ENCODE data around the gene ETS1. TPM values are rescaled to one million over a fixed set of nuclear protein-coding genes. Genes with fewer than 3 reads are reported as not detected.

Gene ETS1
- total RNA-seq, 1 experiment from 2014 or later, result 29.9 TPM

GRCh38 chr11:128593281-128593680 is 5.9 kb upstream of the ETS1 start:
- Mint-ChIP-seq H3K9me3 (peaks cover 0 to 4% of the 10 kb centered on the region in 2 experiments; a peak in 2 of 5 replicates), H3K4me3 (peak overlapping the region in 1 of 2 experiments; percentile 5; a peak in 2 of 5 replicates), H3K27ac (peak overlapping the region in 2 of 3 experiments; percentile 12 to 65; a peak in 3 of 7 replicates), H3K4me1 (peaks cover 48 to 52% of the 10 kb centered on the region in 2 experiments), H3K27me3 (ENCODE audit: low read depth) (peaks cover 9% of the 10 kb centered on the region), H3K36me3 (ENCODE audit: insufficient read depth in 1 of 3, low read depth in 3 of 3) (peaks cover 0 to 5% (median 2%) of the 10 kb centered on the region in 3 experiments; a peak in 5 of 7 replicates)
- H4K8ac ChIP-seq (replicated peaks; ENCODE audit: insufficient read length, low read depth, low read length), result no peak overlapping the region
- H3K9ac ChIP-seq (ENCODE audit: extremely low read depth, insufficient read length, low read length), result no peak overlapping the region
- H2BK5ac ChIP-seq (ENCODE audit: insufficient read length, low read length), result no peak overlapping the region
- TF ChIP-seq, protein P1, sequence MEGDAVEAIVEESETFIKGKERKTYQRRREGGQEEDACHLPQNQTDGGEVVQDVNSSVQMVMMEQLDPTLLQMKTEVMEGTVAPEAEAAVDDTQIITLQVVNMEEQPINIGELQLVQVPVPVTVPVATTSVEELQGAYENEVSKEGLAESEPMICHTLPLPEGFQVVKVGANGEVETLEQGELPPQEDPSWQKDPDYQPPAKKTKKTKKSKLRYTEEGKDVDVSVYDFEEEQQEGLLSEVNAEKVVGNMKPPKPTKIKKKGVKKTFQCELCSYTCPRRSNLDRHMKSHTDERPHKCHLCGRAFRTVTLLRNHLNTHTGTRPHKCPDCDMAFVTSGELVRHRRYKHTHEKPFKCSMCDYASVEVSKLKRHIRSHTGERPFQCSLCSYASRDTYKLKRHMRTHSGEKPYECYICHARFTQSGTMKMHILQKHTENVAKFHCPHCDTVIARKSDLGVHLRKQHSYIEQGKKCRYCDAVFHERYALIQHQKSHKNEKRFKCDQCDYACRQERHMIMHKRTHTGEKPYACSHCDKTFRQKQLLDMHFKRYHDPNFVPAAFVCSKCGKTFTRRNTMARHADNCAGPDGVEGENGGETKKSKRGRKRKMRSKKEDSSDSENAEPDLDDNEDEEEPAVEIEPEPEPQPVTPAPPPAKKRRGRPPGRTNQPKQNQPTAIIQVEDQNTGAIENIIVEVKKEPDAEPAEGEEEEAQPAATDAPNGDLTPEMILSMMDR (conservative IDR thresholded peaks at IDR 0.05), result no peak
- no peak overlapping the region for H2AFZ ChIP-seq (ENCODE audit: low read length)
- no peak overlapping the region for H3K18ac ChIP-seq (ENCODE audit: insufficient read length, low read depth, low read length)
- no peak overlapping the region for H3K27ac ChIP-seq (ENCODE audit: insufficient read length, low read depth, low read length)
- no peaks in the 10 kb centered on the region for H3K27me3 ChIP-seq (ENCODE audit: insufficient read depth, low read length)
- H2AK5ac ChIP-seq (ENCODE audit: insufficient read length, low read length), result no peak overlapping the region
- no peak overlapping the region for H2BK120ac ChIP-seq (ENCODE audit: low read depth, low read length, poor library complexity, severe bottlenecking)
- DNase-seq, result peak; percentile 64
- H3K23ac ChIP-seq (ENCODE audit: insufficient read length, low read depth, low read length), result no peak overlapping the region
- no peaks in the 10 kb centered on the region for H3K23me2 ChIP-seq (ENCODE audit: insufficient read length, low read depth, low read length, poor library complexity, severe bottlenecking)
- no peaks in the 10 kb centered on the region for H3K79me1 ChIP-seq (ENCODE audit: insufficient read depth, low read depth, low read length, poor library complexity, severe bottlenecking)
- no peaks in the 10 kb centered on the region for H3K9me3 ChIP-seq (ENCODE audit: control insufficient read depth, low read depth, low read length)
- no peak overlapping the region for H2BK15ac ChIP-seq (ENCODE audit: low read depth, low read length)
- no peak overlapping the region for H3T11ph ChIP-seq (ENCODE audit: low read length)
- H4K5ac ChIP-seq (ENCODE audit: insufficient read length, low read depth, low read length), result no peak overlapping the region
- no CpG with 5 or more reads among the region's 4 CpGs for WGBS (ENCODE audit: extremely low coverage, insufficient read length, low lambda C conversion rate)
- H3K4me2 ChIP-seq (ENCODE audit: insufficient read depth, insufficient read length, low read length), result peak overlapping the region; percentile 1
- no peak overlapping the region for H2BK12ac ChIP-seq (ENCODE audit: insufficient read length, low read depth, low read length)
- H3K4ac ChIP-seq (ENCODE audit: low read depth, low read length), result no peak overlapping the region
- no peak overlapping the region for H4K91ac ChIP-seq (ENCODE audit: insufficient read length, low read depth, low read length)
- H2BK20ac ChIP-seq (ENCODE audit: low read depth, low read length, poor library complexity, severe bottlenecking), result no peak overlapping the region
- no peaks in the 10 kb centered on the region for H3K79me2 ChIP-seq (ENCODE audit: insufficient read depth, low read length)
- H4K20me1 ChIP-seq (ENCODE audit: control insufficient read depth, insufficient read depth, insufficient read length), result no peaks in the 10 kb centered on the region
- no peak overlapping the region for H3K14ac ChIP-seq (ENCODE audit: insufficient read depth, low read length)
- peaks cover 17% of the 10 kb centered on the region for H3K4me1 ChIP-seq (ENCODE audit: insufficient read depth, low read length)
- no peak overlapping the region for H3K56ac ChIP-seq (ENCODE audit: insufficient read length, low read depth, low read length)

Data from H9 (cell line).